K562 (cell line): ENCODE data around the gene UBN1. TPM values are rescaled to one million over a fixed set of nuclear protein-coding genes. Genes with fewer than 3 reads are reported as not detected.
A peak's percentile ranks its signal among the peaks of the same experiment; 100 is the strongest.

Source experiments
- ATAC-seq: fragments of 200-7000 bp; cut with Tn5 transposase; 3 replicates; pipeline ENCODE4 v1.9.1; 2020; ENCODE audit warnings: moderate library complexity
- BruUV-seq: library from RNA; stranded (reverse); fragments of 400-500 nt; replicated peaks from 2 replicates; lab custom pipeline; 2021; lab: Mats Ljungman, UMichigan
- CTCF ChIA-PET: fragments of 300-600 bp; formaldehyde crosslinking; extraction: SDS; loops from one replicate; lab custom pipeline; 2021; ENCODE audit warnings: low intra/inter-chr PET ratio; lab: Yijun Ruan, JAX
- POLR2A ChIA-PET: fragments of 300-600, 350-650 bp; sonication (Branson Sonifier 250); formaldehyde crosslinking; extraction: SDS; loops from one replicate; lab custom pipeline; 2021; ENCODE audit warnings: antibody characterized with exemption, inconsistent platforms; lab: Yijun Ruan, JAX
- DNase-seq, 4 experiments: peaks; one replicate each; pipeline versions ENCODE4 v3.0.0 to v3.0.0-alpha.2; 2011 to 2018; ENCODE audit warnings: low spot score in 3 of 4, mixed read lengths in 3 of 4; ENCODE audit errors: extremely low read depth in 1 of 4
- FAIRE-seq: peaks from 2 replicates; lab custom pipeline; 2011; peaks lifted over from hg19 to GRCh38; lab: Jason Lieb, UNC
- H2AFZ ChIP-seq: 2 replicates; pipeline ENCODE4 v1.6.0; 2011; ENCODE audit warnings: low read depth, low read length, control low read depth, inconsistent platforms
- H3K27ac ChIP-seq: fragments of 200-600 bp; 3 replicates; pipeline ENCODE4 v1.8.0; 2011; ENCODE audit warnings: low read depth, mild to moderate bottlenecking, control low read depth, inconsistent platforms, low read length, moderate library complexity, mixed read lengths; ENCODE audit errors: extremely low read depth
- H3K27me3 ChIP-seq, 2 experiments: fragments of 300-600 bp in 1 of 2; 2 replicates in 1 of 2; 3 replicates in 1 of 2; pipeline versions ENCODE4 v1.6.0 to v1.8.0; 2011; ENCODE audit warnings: inconsistent platforms in 2 of 2, low read length in 2 of 2, mild to moderate bottlenecking in 1 of 2, mixed read lengths in 1 of 2, moderate library complexity in 1 of 2; ENCODE audit not compliant: control insufficient read depth in 2 of 2, insufficient read depth in 2 of 2
- H3K36me3 ChIP-seq: fragments of 300-600 bp; 3 replicates; pipeline ENCODE4 v1.8.0; 2011; ENCODE audit warnings: mild to moderate bottlenecking, low read length, inconsistent platforms; ENCODE audit not compliant: control insufficient read depth, insufficient read depth
- H3K4me1 ChIP-seq, 2 experiments: fragments of 200-600 bp in 1 of 2; replicated peaks in 1 of 2; 2 replicates in 1 of 2; 3 replicates in 1 of 2; pipeline versions ENCODE4 v1.5.1 to v1.8.0; 2011; ENCODE audit warnings: inconsistent platforms in 2 of 2, low read length in 2 of 2, mild to moderate bottlenecking in 1 of 2, mixed read lengths in 1 of 2, moderate library complexity in 1 of 2; ENCODE audit not compliant: control insufficient read depth in 2 of 2, insufficient read depth in 2 of 2
- H3K4me2 ChIP-seq: 2 replicates; pipeline ENCODE4 v1.6.1; 2011; ENCODE audit warnings: low read length, control low read depth, inconsistent platforms, mixed read lengths; ENCODE audit not compliant: insufficient read depth
- H3K4me3 ChIP-seq: fragments of 200-600 bp; sonication (generic), shearing (Covaris generic); 2 replicates; pipeline ENCODE4 v1.5.1; 2016; ENCODE audit warnings: control low read depth, inconsistent platforms
- H3K79me2 ChIP-seq: fragments of 200-600 bp; 3 replicates; pipeline ENCODE4 v1.8.0; 2011; ENCODE audit warnings: low read length, inconsistent platforms; ENCODE audit not compliant: control insufficient read depth, insufficient read depth
- H3K9ac ChIP-seq, 2 experiments: 2 replicates each; pipeline versions ENCODE4 v1.6.0 to v1.6.1; 2011; ENCODE audit warnings: low read depth in 2 of 2, low read length in 2 of 2, control low read depth in 1 of 2, inconsistent platforms in 1 of 2, mild to moderate bottlenecking in 1 of 2, mixed read lengths in 1 of 2; ENCODE audit not compliant: insufficient read depth in 1 of 2
- H3K9me1 ChIP-seq: one replicate; pipeline ENCODE4 v1.6.0; 2011; ENCODE audit warnings: inconsistent platforms, mild to moderate bottlenecking, low read length, moderate library complexity; ENCODE audit not compliant: control insufficient read depth, insufficient read depth
- H3K9me3 ChIP-seq: replicated peaks from 2 replicates; pipeline ENCODE4 v1.5.1; 2011; ENCODE audit warnings: low read depth, low read length, inconsistent platforms; ENCODE audit not compliant: control insufficient read depth, insufficient read depth
- H4K20me1 ChIP-seq: replicated peaks from 2 replicates; pipeline ENCODE4 v1.6.1; 2011; ENCODE audit warnings: low read length, inconsistent platforms, mixed read lengths; ENCODE audit not compliant: control insufficient read depth, insufficient read depth
- POLR2G ChIP-seq: fragments of 200-400 bp; formaldehyde crosslinking; IDR thresholded peaks from 2 replicates; pipeline ENCODE4 v1.6.1; 2017; ENCODE audit warnings: low read depth, mild to moderate bottlenecking, antibody characterized with exemption, low read length, moderate library complexity
- RUNX1 ChIP-seq: sonication (generic); IDR thresholded peaks from 2 replicates; pipeline ENCODE4 v1.6.1; 2016; ENCODE audit warnings: antibody characterized with exemption, low read depth
- ZBTB33 ChIP-seq: sonication (generic); formaldehyde crosslinking; IDR thresholded peaks from 2 replicates; pipeline ENCODE4 v1.8.1; 2023; ENCODE audit warnings: mild to moderate bottlenecking, missing genetic modification reagents
- ZNF165 ChIP-seq: fragments of 250-450 bp; sonication (Bioruptor Pico); IDR thresholded peaks from 2 replicates; pipeline ENCODE4 v1.4.0; 2020; ENCODE audit warnings: borderline replicate concordance
- WGBS: fragments of 100-300 bp; shearing (Covaris generic); methylation state at CpG from one replicate; pipeline ENCODE4 v1.1.6; 2016; ENCODE audit warnings: low coverage, mixed read lengths; ENCODE audit not compliant: insufficient coverage; ENCODE audit errors: missing lambda C conversion rate; 5-methylcytosine and 5-hydroxymethylcytosine counted together
- in situ Hi-C: fragments of 300-500 bp; cut with MboI; formaldehyde crosslinking; loops from 4 replicates; pipeline ENCODE4 v1.15.0; 2018; ENCODE audit warnings: inconsistent platforms, mixed read lengths
- intact Hi-C: fragments of 100-400 bp; cut with micrococcal nuclease; formaldehyde crosslinking; loops from 2 replicates; pipeline ENCODE4 v1.14.2; 2022
- polyA plus RNA-seq, 8 experiments: library from polyadenylated mRNA; depleted of rRNA in 4 of 8; stranded (reverse) in 5 of 8; unstranded in 3 of 8; fragments of >200 nt; fragmentation: Nextera tagmentation in 2 of 8; fragmentation: Illumina TruSeq in 1 of 8; extraction: Ambion mirVana in 2 of 8; extraction: Trizol in 1 of 8; gene quantifications; 2 replicates each; pipeline versions ENCODE4 v1.2.1 to v1.2.3, GENCODE V29; 2011 to 2014; ENCODE audit warnings: inconsistent platforms in 1 of 8, missing spikeins in 1 of 8
- total RNA-seq, 7 experiments: library from RNA; depleted of rRNA in 6 of 7; stranded (reverse); fragments of >200 nt in 6 of 7; fragmentation: Illumina TruSeq in 2 of 7; extraction: Trizol in 2 of 7; gene quantifications; 2 replicates each; pipeline versions ENCODE4 v1.2.1 to v1.2.3, GENCODE V29; 2011 to 2021; ENCODE audit warnings: low replicate concordance in 1 of 7

Gene UBN1
- total and polyA plus RNA-seq, 9 of the 15 experiments (the other 6 are each of a cell fraction or from before 2014, with no cell fraction given), result 1.5 to 45.7 (median 20.6) TPM

- peaks cover 25 to 38% of the 10 kb centered on the region in 2 experiments; a peak in 4 of 5 replicates for H3K4me1 ChIP-seq
- H3K27me3 ChIP-seq, result no peaks in the 10 kb centered on the region
- CTCF ChIA-PET, result interaction anchor here (0.5 kb wide), 1 partner anchor 191 kb away, joined by 3 read pairs; the partner anchor contains the start of gene NUDT16L1
- TF ChIP-seq POLR2G (peak; percentile 54; the same call in 1 of the 2 replicates), ZNF165 (CRISPR knock-in tag) (no peak), ZBTB33 (CRISPR knock-in tag) (peak; percentile 72; the same call in 1 of the 2 replicates), RUNX1 (no peak)
- DNase-seq (no peak), ATAC-seq (no peak), FAIRE-seq (no peak)
- no peaks in the 10 kb centered on the region for H3K79me2 ChIP-seq
- POLR2A ChIA-PET, result interaction anchor here (0.9 to 3.6 kb wide), 5 partner anchors 10 to 145 kb away, joined by 3 to 19 read pairs (median 3); no protein-coding TSS in a partner anchor
- no peak overlapping the region for H3K4me2 ChIP-seq
- 97% methylated on average over 23 of the region's 34 CpGs for WGBS
- no peak overlapping the region for H3K4me3 ChIP-seq
- H3K9ac ChIP-seq, result no peak overlapping the region
- no peak overlapping the region for H2AFZ ChIP-seq
- peaks cover 71% of the 10 kb centered on the region for H3K36me3 ChIP-seq
- in situ Hi-C loops, result no loop called here
- peaks cover 3% of the 10 kb centered on the region for H3K9me1 ChIP-seq
- intact Hi-C loops, result loop anchor here (10.0 kb wide), 1 partner anchor 51 kb away; the partner anchor contains the start of gene PPL
- peaks cover 7% of the 10 kb centered on the region; the same call in 1 of the 2 replicates for H3K9me3 ChIP-seq
- no TSS peak for BruUV-seq
- H4K20me1 ChIP-seq, result no peaks in the 10 kb centered on the region; the same call in 1 of the 2 replicates
- no peak overlapping the region for H3K27ac ChIP-seq
Observed at GRCh38 chr16:4884209-4884608, 36.9 kb downstream of the UBN1 start.
